HUES64 (cell line): ENCODE data around the gene ARAP1.
A peak's percentile ranks its signal among the peaks of the same experiment; 100 is the strongest.

Experiments used
- H3K27ac ChIP-seq: 2 replicates; pipeline ENCODE4 v1.7.0; 2013; ENCODE audit warnings: low read depth, low read length, inconsistent platforms
- H3K27me3 ChIP-seq: 2 replicates; pipeline ENCODE4 v1.6.1; 2013; ENCODE audit warnings: mild to moderate bottlenecking, low read length; ENCODE audit not compliant: insufficient read depth
- H3K36me3 ChIP-seq: 2 replicates; pipeline ENCODE4 v1.6.1; 2013; ENCODE audit warnings: mild to moderate bottlenecking, low read length; ENCODE audit not compliant: insufficient read depth
- H3K4me1 ChIP-seq: 2 replicates; pipeline ENCODE4 v1.6.1; 2013; ENCODE audit warnings: mild to moderate bottlenecking, low read length, moderate library complexity; ENCODE audit not compliant: insufficient read depth
- H3K4me3 ChIP-seq: 2 replicates; pipeline ENCODE4 v1.5.1; 2013; ENCODE audit warnings: mild to moderate bottlenecking, low read length, moderate library complexity
- H3K9ac ChIP-seq: 2 replicates; pipeline ENCODE4 v1.6.1; 2013; ENCODE audit warnings: mild to moderate bottlenecking, low read depth, low read length
- H3K9me3 ChIP-seq: 2 replicates; pipeline ENCODE4 v1.6.1; 2013; ENCODE audit warnings: low read depth, low read length; ENCODE audit not compliant: insufficient read depth
- WGBS: fragments of 150-250, 120-280 bp; methylation state at CpG from one replicate; pipeline ENCODE4 v1.1.7; 2013; ENCODE audit warnings: missing lambda C conversion rate; 5-methylcytosine and 5-hydroxymethylcytosine counted together

The ARAP1 gene

DNA sequence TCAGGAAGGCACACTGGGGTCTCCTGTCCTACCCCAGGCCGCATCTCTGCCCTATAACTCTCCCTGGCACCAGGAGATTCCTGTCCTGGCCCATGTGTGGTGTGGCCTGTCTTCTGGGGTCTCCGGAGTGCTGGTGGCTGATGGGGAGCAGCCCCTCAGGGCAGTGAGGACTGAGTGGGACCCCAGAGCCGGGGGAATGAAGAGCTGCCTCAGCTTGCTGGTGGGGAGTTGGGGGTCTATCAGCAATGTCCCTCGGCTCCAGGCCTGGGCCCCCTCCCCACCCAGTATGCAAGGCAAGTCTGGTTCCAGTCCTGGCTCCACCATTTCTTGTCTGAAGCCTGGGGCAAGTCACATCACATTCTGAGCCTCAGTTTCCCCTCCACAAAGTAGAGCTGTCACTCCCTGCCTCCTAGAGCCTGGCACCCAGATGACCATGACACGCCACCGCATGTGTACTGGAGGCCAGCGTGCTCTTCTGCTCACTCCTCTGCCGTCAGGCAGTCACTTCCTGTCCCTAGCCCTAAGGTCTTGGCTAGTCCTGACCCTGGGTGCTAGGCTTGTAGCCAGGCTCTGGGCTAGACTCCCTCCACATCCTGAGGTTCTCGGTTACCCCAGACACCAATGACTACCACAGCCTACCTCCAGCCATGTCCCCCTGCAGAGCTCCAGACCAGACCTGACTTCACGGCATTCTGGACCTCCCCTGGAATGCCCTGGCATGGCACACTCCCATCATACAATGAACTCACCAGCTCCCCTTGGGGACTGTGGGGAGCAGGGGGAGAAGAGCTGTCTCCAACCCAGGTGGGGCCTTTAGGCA lies 12.8 kb downstream of the ARAP1 start:
- Histone ChIP-seq H3K36me3 (no peaks in the 10 kb centered on the region; the same call in 1 of the 2 replicates), H3K4me3 (no peak overlapping the region), H3K4me1 (peaks cover 36% of the 10 kb centered on the region), H3K27me3 (no peaks in the 10 kb centered on the region), H3K9ac (no peak overlapping the region), H3K9me3 (no peaks in the 10 kb centered on the region), H3K27ac (no peak overlapping the region)
- WGBS: 84% methylated on average over 10 of the region's 10 CpGs

DNA sequence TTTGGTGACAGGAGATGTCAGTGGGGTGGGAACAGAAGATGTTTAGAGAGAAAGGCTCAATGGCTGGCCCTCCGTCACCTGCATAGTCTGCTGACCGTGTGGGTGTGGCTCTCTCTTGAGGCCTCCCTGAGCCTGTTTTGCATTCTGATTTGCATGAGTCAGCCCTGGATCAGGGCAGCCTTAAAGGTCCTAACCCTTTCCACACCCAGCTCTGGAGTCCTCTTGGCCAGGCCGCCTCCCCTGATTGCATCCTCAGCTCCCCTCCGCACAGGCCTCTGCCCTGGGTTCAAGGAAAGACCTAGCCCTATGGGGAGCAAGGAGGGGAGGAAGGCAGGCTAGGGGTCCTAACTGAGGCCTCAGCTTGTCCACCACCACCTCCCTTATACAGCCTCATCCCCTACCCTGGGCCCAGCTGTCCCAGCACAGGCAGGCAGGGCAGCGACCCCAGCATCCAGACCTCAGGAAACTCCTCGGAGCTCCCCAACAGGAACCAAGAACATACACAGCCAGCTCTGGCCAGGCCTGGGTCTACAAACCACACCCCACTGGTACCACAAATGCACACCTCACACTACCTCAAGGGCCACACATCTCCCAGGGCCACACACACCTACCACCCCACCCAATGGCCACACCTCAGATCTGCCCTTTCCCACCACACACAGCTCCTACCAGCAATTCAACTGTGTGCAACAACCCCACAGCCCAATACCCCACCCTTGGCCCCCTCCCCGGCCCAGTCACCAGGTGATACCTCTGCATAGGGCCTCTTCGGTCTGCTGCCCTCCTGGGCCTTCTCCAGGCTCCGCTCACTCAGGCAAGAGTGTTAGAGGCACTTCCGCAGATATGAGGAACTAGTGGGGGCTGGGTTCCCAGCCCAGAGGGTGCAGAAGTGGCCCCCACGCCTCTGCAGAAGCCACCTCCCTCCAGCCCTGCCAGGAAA lies 13.7 kb downstream of the ARAP1 start:
- WGBS: 88% methylated on average over 11 of the region's 11 CpGs
- no peak overlapping the region for H3K27ac ChIP-seq
- H3K36me3 ChIP-seq: no peaks in the 10 kb centered on the region; the same call in 1 of the 2 replicates
- no peaks in the 10 kb centered on the region for H3K9me3 ChIP-seq
- no peak overlapping the region for H3K9ac ChIP-seq
- H3K4me3 ChIP-seq: no peak overlapping the region
- H3K4me1 ChIP-seq: peaks cover 36% of the 10 kb centered on the region
- H3K27me3 ChIP-seq: no peaks in the 10 kb centered on the region

DNA sequence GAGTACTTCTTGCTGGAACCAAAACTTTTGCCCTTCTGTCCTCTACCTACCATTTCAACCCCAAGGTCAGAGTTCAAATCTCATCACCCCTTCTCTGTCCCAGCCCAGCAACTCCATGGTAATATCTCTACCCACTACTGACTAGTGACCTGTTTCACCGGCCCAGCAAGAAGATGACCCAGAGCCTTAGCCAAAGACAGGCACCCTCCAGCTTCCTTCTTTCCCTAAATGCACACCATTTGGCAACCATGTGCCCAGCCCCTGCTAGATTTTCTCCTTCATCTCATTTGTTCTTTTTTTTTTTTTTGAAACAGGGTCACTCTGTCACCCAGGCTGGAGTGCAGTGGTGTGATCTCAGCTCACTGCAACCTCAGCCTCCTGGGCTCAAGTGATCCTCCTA lies 14.9 kb downstream of the ARAP1 start:
- Histone ChIP-seq H3K9ac (no peak overlapping the region), H3K4me3 (no peak overlapping the region), H3K36me3 (no peaks in the 10 kb centered on the region; the same call in 1 of the 2 replicates), H3K27me3 (no peaks in the 10 kb centered on the region), H3K9me3 (no peaks in the 10 kb centered on the region), H3K27ac (no peak overlapping the region), H3K4me1 (peaks cover 33% of the 10 kb centered on the region)
- WGBS: 90% methylated on average over 1 of the region's 1 CpG

DNA sequence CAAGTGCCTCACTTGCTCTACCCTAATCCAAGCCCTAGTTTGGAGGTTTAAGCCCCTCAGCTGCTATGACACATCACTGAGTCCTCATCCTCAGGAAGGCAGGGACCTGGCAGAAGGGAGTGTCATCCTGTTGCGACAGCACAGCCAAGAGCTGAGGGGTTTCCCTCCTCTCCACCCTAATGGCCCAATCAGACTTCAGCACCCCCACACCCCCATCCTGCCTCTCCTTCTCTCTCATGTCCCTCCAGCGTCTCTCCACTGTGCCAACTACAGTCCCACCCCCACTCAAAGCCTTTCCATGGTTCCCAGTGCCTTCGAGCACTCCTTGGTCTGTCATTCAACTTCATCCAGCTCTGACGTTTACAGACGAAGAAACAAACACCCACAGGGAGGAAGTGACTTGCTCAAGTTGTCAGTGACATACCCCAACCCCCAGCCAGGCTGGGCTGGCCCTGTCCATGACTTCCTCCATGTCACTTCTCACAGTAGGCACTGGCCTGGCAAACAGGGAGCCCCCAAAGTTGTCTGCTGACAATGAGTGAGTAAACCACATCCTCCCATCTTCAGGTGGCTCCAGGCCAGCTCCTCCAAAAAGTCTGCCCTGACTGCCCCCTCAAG lies 15.6 kb downstream of the ARAP1 start:
- WGBS: 47% methylated on average over 5 of the region's 5 CpGs
- peaks cover 1% of the 10 kb centered on the region; the same call in 1 of the 2 replicates for H3K36me3 ChIP-seq
- no peak overlapping the region for H3K9ac ChIP-seq
- H3K9me3 ChIP-seq: no peaks in the 10 kb centered on the region
- no peaks in the 10 kb centered on the region for H3K27me3 ChIP-seq
- peaks cover 26% of the 10 kb centered on the region for H3K4me1 ChIP-seq
- H3K4me3 ChIP-seq: no peak overlapping the region
- no peak overlapping the region for H3K27ac ChIP-seq

DNA sequence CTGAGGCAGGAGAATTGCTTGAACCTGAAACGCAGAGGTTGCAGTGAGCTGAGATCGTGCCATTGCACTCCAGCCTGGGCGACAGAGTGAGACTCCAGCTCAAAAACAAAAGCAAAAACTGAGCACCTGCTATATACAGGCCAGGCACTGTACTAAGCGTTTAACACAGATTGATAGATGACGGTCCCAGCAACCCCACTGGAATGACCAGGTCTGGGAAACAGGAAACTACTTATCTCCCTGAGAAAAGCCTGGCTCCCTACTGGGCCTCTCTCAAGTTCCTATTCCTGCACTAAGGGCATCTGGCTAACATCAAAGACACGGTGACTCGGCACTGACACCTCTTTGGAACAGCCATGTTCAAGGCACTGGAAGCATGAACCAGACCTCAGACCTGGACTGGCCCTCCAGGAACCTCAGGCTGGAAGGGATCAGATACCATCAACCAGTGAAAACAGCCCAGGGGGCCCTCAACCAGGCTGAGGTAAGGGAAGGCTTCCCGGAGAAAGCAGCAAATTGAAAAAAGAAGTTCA lies 16.6 kb downstream of the ARAP1 start:
- H3K36me3 ChIP-seq: peaks cover 3% of the 10 kb centered on the region; the same call in 1 of the 2 replicates
- H3K4me1 ChIP-seq: peaks cover 18% of the 10 kb centered on the region
- H3K27ac ChIP-seq: peak overlapping the region; percentile 57; the same call in 1 of the 2 replicates
- no peaks in the 10 kb centered on the region for H3K27me3 ChIP-seq
- 64% methylated on average over 8 of the region's 8 CpGs for WGBS
- H3K9me3 ChIP-seq: no peaks in the 10 kb centered on the region
- peak overlapping the region; percentile 41; the same call in 1 of the 2 replicates for H3K9ac ChIP-seq
- no peak overlapping the region for H3K4me3 ChIP-seq

DNA sequence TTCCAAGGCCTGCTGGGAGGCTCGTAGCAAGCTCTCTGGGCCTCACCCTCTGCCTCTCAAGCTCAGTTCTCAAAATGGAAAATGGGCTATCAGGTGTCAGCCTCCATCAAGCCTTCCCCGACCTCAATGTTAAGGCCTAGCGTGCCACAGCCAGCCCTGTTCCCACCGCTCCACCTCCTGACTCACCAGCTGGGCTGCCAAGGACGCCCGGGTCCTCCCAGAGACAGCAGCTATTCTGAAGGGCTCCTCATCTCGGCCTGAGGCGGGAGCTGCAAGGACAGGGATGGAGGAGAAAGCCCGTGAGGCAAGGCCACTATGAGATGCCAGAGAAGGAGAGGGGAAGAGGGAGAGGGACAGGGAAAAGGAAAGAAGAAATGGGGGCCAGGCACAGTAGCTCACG lies 19.9 kb downstream of the ARAP1 start:
- H3K9ac ChIP-seq: no peak overlapping the region
- H3K4me3 ChIP-seq: no peak overlapping the region
- no peaks in the 10 kb centered on the region for H3K9me3 ChIP-seq
- 95% methylated on average over 10 of the region's 10 CpGs for WGBS
- H3K27ac ChIP-seq: no peak overlapping the region
- H3K4me1 ChIP-seq: peaks cover 20% of the 10 kb centered on the region
- H3K36me3 ChIP-seq: peaks cover 3% of the 10 kb centered on the region; the same call in 1 of the 2 replicates
- no peaks in the 10 kb centered on the region for H3K27me3 ChIP-seq

DNA sequence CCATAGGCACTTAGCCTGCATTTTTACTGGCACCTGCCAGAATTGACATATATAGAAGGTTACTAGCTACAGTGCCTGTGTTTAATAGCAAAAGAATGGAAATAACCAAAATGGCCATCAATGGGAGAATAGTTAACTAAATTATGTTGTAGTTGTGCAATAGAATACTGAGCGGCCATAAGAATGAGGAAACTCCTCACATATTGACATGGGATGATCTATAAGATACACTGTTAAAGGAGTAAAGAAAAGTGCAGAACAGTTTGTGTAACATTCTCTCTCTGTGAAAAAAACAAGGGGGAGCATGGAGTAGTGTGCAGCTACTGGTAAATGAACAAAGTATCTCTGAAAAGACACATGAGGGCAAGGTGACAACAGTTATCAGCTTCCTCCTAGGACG lies 21.5 kb downstream of the ARAP1 start:
- WGBS: 82% methylated on average over 2 of the region's 2 CpGs
- no peak overlapping the region for H3K4me3 ChIP-seq
- no peaks in the 10 kb centered on the region for H3K9me3 ChIP-seq
- H3K4me1 ChIP-seq: peaks cover 12% of the 10 kb centered on the region
- H3K27ac ChIP-seq: no peak overlapping the region
- H3K36me3 ChIP-seq: 0 out of 2 replicates have a peak, but pooled peaks cover 9% of the 10 kb centered on the region
- no peak overlapping the region for H3K9ac ChIP-seq
- no peaks in the 10 kb centered on the region for H3K27me3 ChIP-seq

DNA sequence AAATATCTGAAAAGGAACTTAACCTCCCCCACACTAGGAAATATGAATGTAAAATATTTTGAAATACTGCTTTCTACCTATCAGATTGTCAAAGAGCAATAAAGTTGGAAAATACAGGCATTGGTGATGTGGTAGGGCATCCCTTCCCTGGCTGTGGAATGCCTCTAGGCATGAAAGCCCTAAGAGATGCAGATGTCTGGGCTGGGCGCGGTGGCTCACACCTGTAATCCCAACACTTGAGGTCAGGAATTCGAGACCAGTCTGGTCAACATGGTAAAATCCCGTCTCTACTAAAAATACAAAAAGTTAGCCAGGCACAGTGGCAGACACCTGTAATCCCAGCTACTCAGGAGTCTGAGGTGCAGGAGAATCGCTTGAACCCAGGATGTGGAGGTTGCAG lies 22.0 kb downstream of the ARAP1 start:
- no peak overlapping the region for H3K27ac ChIP-seq
- H3K9ac ChIP-seq: no peak overlapping the region
- H3K9me3 ChIP-seq: no peaks in the 10 kb centered on the region
- H3K4me3 ChIP-seq: no peak overlapping the region
- WGBS: 67% methylated on average over 5 of the region's 5 CpGs
- H3K27me3 ChIP-seq: no peaks in the 10 kb centered on the region
- 0 out of 2 replicates have a peak, but pooled peaks cover 9% of the 10 kb centered on the region for H3K36me3 ChIP-seq
- H3K4me1 ChIP-seq: peaks cover 8% of the 10 kb centered on the region; the same call in 1 of the 2 replicates

DNA sequence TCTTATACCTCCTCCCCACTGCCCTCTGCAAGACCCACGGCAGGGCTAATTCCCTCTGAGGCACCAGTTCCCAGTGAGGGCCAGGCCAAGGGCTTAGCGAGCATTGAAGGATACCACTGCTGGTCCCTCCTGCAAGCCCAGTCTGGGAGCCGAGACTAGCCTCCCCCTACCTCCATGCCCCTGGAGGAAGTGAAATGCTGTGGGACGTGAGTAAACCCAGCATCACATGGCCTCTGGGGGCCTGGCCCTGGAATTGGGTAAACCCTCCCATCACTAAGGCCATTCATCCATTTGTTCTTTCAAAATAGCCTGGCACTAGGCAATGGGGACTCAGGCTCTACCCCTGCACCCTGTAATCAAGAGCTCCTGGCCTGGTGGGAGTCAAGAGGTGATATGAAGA lies 24.7 kb downstream of the ARAP1 start:
- H3K27me3 ChIP-seq: no peaks in the 10 kb centered on the region
- H3K4me3 ChIP-seq: no peak overlapping the region
- H3K36me3 ChIP-seq: peaks cover 15% of the 10 kb centered on the region; the same call in 1 of the 2 replicates
- H3K9ac ChIP-seq: no peak overlapping the region
- no peak overlapping the region for H3K27ac ChIP-seq
- 97% methylated on average over 4 of the region's 4 CpGs for WGBS
- peaks cover 8% of the 10 kb centered on the region; the same call in 1 of the 2 replicates for H3K4me1 ChIP-seq
- H3K9me3 ChIP-seq: no peaks in the 10 kb centered on the region

DNA sequence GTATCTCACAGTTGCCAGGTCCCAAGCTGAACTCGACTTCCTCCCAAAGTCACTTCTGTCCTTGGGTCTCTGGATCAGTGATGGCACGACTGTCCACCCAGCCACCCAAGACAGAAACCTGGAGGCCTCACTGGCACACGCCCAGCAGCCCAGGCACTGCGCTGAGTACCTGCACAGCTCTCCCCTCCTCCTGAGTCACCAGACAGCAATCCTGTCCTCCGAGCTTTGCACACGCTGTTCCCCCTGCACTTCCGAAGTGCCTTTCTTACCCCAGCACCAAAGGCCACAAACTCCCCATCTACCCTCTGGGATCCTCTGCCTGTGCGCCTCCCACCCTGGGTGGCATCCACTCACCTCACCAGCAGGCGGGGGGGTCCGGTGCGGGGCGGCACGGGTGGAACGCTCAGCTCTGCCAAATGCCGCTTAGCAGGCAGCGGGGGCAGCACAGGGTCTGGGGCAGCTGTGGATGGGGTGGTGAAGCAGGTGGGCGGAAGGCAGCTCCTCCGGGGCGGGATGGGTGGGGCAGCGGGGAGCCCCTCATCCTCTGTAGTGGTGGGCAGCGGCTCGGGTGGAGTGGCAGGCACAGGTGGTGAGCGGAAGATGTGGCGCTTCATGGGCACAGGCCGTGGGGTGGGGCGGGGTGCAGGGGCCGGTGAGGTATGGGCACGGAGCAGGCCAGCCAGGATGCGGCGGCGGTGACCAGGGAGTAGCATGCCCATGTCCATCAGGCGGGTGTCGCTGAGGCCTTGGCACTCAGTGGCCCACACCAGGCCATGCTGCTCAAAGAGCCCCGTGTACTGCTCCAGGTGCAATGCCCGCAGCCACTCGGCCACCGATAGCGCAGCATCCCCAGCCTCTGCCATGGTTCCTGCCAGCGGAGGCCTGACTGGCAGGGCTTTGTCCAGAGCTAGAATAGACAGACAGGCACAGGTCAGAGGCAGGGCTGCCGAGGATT lies 25.7 kb downstream of the ARAP1 start:
- WGBS: 93% methylated on average over 40 of the region's 40 CpGs
- H3K4me1 ChIP-seq: peaks cover 9% of the 10 kb centered on the region; the same call in 1 of the 2 replicates
- peaks cover 13% of the 10 kb centered on the region; the same call in 1 of the 2 replicates for H3K36me3 ChIP-seq
- no peaks in the 10 kb centered on the region for H3K9me3 ChIP-seq
- H3K9ac ChIP-seq: no peak overlapping the region
- no peak overlapping the region for H3K4me3 ChIP-seq
- no peaks in the 10 kb centered on the region for H3K27me3 ChIP-seq
- H3K27ac ChIP-seq: no peak overlapping the region
